ENCODE results near the gene ADAMTS15.

ADAMTS15 gene

GRCh38 chr11:130504317-130504716, 55.9 kb downstream of the ADAMTS15 start:
- no peak for TF ChIP-seq CTCF (IDR thresholded peaks at IDR 0.05; ENCODE audit: borderline replicate concordance, insufficient read depth, low read depth, low read length)
- H3K4me3 ChIP-seq (ENCODE audit: low read depth, low read length), result no peak overlapping the region

- no peak for TF ChIP-seq CTCF (IDR thresholded peaks at IDR 0.05; ENCODE audit: borderline replicate concordance, insufficient read depth, low read depth, low read length)
- H3K4me3 ChIP-seq (ENCODE audit: low read depth, low read length), result no peak overlapping the region
Measured at GRCh38 chr11:130508913-130509312, 60.5 kb downstream of the ADAMTS15 start.

GRCh38 chr11:130509942-130510341, 61.5 kb downstream of the ADAMTS15 start:
- H3K4me3 ChIP-seq (ENCODE audit: low read depth, low read length), result no peak overlapping the region
- TF ChIP-seq CTCF (IDR thresholded peaks at IDR 0.05; ENCODE audit: borderline replicate concordance, insufficient read depth, low read depth, low read length), result no peak

- no peak overlapping the region for H3K4me3 ChIP-seq (ENCODE audit: low read depth, low read length)
- TF ChIP-seq CTCF (IDR thresholded peaks at IDR 0.05; ENCODE audit: borderline replicate concordance, insufficient read depth, low read depth, low read length), result no peak
Measured at GRCh38 chr11:130510407-130511006, 62.1 kb downstream of the ADAMTS15 start.

GRCh38 chr11:130511765-130512164, 63.3 kb downstream of the ADAMTS15 start:
- no peak overlapping the region for H3K4me3 ChIP-seq (ENCODE audit: low read depth, low read length)
- TF ChIP-seq CTCF (IDR thresholded peaks at IDR 0.05; ENCODE audit: borderline replicate concordance, insufficient read depth, low read depth, low read length), result no peak

GRCh38 chr11:130512662-130513061, 64.2 kb downstream of the ADAMTS15 start:
- no peak for TF ChIP-seq CTCF (IDR thresholded peaks at IDR 0.05; ENCODE audit: borderline replicate concordance, insufficient read depth, low read depth, low read length)
- H3K4me3 ChIP-seq (ENCODE audit: low read depth, low read length), result no peak overlapping the region

- TF ChIP-seq CTCF (IDR thresholded peaks at IDR 0.05; ENCODE audit: borderline replicate concordance, insufficient read depth, low read depth, low read length), result no peak
- no peak overlapping the region for H3K4me3 ChIP-seq (ENCODE audit: low read depth, low read length)
Measured at GRCh38 chr11:130513132-130513531, 64.7 kb downstream of the ADAMTS15 start.
